ENCODE results near the gene TMEM52.

TMEM52 gene

DNA sequence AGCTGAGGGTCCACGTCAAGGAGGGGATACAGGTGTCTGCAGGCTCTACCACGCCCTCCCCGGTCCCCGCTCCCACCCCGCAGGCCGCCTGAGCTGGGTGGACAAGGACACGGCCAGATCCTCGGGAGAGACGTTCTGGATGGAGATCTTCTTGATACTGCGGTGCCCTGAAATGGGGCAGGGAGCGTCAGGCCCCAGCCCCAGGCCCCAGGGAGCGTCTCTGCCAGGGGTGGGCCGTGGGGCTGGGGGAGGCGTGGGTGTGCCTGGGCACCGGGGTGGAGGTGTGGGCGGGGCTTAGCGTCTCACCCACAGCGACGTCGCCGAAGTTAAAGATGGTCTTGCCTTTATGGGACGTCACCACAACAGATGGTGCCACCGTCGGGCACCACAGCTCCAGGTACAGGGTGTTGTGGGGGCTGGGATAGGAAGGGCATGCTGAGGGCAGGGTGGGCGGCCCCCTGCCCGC, 7.3 kb upstream of the TMEM52 start:
- no peak for DNase-seq

DNA sequence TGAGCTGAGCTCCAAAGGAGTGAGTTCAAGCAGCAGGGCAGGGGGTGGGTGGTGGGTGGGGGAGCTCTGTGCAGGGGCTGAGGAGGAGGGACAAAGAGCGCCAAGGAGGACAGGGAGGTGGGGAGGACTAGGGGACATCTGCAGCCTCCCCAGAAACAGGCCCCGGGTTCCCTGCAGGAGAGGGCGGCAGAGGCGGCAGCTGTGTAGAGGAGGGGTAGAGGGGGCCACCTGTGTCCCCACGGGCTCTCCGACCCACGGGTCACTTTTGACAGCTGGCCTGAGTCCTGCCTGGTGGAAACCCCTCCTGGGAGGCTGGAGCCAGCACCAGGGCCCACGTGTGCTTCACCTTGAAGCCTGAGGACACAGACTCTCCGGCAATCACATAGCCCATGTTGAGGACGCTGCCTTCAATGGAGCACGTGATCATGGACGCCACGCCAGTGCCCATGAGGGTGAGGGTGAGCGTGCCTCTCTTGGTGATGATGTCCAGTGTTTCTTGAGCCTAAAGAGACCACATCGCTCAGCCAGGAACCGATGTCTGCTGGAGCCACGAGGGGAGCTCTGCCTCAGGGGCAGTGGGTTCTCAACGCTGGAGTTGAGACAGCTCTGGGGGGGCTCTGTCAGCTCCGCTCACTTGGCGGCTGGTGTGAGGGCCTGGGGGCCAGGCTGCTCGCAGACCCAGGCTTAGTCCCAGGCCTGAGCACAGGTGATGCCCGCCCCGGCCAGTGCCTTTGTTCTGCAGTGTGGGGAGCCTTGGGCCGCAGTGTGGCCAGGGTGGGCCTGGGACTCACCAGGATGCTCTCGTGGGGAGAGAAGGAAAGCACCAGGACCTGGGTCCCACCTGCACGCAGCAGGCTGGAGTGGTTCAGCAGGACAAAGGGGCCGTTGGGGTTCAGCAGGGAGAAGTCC, 6.6 kb upstream of the TMEM52 start:
- no peak for DNase-seq

DNA sequence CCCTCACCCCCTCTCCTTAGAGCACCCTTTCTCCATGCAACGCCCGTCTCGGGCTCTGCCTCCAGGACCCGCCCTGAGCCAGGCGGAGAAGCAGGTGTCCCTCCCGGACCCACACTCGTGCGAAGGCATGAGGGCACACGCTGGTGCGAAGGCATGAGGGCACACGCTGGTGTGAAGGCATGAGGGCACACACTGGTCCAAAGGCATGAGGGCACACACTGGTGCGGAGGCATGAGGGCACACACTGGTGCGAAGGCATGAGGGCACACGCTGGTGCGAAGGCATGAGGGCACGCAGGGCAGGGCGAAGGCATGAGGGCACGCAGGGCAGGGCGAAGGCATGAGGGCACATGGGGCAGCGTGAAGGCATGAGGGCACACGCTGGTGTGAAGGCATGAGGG, 5.8 kb upstream of the TMEM52 start:
- DNase-seq = no peak

DNA sequence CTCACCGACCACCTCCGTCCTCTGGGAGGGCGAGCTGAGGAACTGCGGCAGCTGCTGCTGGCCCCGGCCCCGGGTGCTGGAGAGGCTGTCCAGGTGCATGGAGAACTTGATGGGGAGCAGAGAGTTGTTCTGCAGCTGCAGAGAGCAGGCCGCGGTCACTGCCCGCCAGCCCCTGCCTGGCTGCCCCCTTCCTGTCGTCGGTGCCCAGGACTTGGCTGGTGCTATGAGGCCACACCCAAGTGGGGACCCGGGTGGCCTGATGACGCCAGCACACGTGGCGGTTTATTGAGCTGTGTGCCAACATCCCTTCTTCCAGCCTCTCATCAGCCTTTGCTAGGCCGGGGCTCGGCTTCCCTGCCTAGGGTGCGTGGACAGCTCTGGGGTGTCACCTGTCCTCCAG, 5.3 kb upstream of the TMEM52 start:
- no peak for DNase-seq

DNA sequence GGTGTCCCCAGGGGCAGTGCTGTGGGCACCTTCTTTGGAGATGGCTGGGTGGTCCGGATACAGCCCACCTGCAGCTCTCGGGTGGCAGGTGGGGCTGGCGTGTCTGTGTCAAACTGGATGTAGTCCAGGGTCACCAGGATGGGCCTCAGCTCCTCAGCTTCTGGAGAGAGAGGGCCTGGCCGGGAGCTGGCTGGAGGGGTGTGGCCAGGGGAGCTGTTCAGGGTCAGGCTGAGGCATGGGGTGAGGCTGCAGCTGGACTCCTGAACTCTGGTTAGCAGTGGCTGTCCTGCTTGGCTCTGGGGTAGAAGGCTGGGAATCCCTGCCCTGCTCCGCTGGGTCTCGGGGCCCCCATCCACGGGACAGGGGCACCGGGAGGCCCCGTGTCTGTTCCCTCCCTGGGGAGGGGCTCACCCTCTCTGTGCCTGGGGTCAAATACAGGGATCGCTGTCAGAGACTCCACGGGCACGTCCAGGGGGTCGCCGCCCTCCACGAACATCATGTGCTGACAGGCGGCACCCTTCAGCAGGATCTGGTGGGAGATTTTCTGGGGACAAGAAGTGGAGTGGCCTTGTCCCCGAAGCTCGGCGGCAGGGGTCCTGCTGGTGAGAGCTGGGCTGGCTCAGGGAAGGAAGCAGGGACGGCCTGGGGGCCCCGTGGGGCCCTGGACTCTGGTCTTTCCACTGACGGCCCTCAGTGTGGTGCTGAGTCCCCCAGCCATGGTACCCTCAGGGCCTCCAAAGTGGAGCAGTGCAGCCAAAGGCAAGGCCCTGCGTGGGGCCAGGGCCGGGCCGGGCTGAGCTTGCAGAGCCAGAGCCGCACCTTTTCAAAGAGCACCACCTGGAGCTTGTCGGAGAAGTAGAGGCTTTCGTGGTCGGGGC, 4.1 kb upstream of the TMEM52 start:
- no peak for DNase-seq

DNA sequence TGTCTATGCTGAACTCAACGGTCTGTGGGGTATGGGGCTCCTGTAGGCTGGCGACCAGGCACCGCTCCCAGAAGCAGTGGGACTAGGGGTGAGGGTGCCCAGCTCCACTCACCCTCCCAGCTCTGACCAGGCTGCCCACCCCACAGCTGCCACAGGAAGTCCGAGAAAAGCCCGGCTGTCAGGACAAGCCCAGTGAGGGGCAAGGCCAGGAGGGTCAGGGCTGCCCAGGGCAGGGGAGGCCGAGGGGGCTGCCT, 3.5 kb upstream of the TMEM52 start:
- DNase-seq = no peak

DNA sequence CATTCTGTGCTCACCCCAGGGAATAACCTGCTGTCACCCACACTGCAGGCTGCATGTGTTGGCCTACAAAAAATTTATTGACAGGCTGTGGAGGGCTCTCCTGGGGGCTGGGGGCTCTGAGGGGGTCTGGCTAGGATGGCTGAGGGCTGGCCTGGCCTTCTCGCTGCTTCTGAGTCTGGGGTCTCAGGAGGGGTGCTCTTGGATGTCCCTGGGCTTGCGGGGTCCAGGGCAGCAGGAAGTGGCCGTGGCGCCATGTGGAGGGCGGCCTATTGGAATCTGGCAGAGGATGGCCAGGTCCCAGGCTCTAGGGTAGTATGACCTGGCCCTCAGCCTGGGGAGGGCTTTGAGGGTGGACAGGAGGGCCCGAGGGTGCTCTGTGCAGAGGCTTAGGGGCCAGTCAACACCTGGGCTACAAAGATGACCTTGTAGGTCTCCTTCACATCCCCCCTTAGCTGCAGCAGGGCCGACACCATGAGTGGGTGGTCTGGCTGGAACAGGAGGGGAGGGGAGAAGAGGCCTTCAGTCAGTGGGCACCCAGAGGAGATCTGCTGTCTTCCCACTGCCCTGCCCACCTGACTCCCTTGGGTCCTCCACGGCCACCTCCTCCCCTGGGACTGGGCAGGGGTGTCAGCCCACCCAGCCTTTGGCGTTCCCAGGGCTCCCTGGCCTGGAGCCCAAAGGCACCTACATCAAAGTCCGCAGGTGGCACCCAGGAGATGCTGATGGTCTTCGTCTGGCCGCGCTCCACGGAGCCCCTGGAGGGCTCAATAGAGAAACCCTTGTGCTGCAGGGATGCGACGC, 3.0 kb upstream of the TMEM52 start:
- DNase-seq = no peak

DNA sequence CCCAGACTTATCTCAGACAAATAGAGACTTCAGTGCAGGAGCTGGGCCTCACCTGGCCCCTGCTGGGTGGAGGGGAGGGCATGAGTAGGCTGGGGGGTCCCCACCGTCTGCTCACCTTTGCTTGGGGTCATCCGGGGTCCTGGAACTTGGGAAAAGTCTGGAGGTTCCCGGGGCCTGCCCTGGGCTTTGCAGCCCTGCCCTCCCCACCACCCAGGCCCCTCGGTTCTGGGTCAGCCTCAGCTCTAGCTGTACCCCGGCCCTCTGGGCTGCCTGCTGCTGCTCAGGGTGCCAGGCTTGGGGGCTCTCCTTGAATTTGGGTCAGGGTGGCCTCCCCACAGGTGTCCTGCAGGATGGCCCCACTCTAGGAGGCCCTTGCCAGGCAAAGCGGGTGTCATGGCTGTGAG, 2.4 kb upstream of the TMEM52 start:
- DNase-seq = no peak

DNA sequence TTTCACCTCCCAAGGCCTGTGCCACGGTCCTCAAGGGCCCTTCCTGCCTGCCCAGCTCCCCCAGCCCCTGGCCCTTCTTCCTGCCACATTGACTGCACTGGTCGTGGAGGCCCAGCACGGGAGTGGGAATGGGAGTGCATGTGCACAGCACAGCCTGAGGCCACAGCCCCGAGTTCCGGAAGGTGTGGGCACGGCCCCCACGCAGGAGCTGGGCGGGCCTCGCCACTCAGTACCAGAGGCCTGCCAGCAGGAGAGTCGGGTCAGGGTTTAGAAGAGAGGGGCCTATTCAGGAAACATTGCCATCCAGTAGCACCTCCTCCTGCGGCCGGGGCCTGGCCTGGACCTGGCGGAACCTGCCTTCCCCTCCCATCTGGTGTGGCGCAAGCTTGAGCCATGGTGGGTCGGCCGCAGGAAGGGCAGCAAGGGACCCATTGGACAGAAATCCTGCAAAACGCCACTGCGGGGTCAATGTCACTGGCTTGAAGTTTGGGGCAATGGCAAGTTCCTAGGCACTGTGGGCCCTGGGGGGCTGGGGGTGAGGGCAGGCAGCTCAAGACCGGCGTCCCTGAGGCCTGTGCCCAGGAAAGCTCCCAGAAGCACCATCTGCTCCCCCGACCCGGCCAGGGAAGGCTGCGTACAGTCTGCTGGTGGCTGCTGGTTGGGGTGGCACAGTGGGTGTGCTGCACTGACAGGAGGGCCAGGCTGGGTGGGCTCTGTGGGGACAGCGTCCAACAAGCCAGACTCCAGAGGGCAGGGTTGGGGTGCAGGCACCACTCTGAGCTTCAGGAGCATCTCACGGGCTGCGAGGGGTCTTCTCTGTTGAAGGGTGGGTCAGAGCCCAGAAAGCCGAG, 1.8 kb upstream of the TMEM52 start:
- no peak for DNase-seq

DNA sequence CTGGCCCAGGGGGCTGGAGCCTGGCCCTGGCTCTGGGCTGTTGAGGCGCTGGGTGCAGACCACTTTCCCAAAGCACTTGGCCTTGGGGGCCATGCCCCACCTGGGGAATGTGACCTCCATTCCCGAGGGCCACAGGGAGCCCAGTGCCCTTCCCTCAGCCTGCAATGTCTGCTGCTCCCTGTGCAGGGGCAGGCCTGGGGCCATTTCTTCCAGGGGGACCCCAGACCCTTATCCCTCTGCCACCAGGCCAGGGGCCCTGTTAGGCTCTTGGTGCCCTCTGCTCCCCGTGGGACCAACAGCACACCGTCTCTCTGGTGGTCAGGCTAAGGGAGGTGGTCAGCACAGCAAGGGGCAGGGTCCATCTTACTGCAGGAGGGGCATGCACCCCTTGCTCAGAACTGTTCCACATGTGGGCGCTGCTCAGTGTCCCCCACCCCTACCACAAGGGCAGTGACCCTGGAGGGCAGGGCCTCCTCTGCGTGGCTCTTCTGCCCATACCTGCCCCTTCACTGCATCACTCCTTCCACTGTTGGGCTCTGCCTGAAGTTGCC, 1.1 kb upstream of the TMEM52 start:
- no peak for DNase-seq

DNA sequence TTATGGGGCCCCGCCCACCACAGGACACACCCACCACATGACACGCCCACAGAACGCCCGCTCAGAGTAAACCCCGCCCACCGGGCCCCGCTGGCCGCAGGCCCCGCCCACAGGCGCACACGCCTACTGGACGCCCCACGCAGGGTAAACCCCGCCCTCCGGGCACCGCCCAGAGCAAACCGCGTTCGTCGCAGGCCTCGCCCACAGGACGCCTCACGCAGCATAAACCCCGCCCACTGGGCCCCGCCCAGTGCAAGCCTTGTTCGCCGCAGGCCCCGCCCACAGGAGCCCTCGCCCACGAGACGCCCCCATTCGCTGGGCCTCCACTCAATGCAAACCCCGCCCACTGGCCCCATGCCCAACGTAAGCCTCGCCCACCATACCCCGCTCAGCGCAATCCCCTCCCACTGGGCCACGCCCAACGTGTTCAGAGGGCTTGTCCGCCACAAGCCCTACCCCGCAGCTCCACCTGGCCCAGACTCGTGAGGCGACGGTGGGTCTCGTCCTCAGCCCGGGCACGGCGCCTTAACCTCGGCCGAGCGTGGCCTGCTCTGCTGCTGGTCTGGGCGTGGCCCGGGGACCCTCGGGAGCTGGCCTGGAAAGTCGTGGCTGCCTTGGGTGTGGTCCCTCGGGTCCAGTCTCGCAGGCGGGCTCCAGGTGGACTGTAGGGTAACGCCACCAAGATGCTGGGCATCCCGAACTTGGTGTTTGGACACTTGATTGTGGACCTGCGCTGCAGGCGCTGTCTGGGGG, 401 bp upstream of the TMEM52 start:
- peak; percentile 97 to 100 for DNase-seq

DNA sequence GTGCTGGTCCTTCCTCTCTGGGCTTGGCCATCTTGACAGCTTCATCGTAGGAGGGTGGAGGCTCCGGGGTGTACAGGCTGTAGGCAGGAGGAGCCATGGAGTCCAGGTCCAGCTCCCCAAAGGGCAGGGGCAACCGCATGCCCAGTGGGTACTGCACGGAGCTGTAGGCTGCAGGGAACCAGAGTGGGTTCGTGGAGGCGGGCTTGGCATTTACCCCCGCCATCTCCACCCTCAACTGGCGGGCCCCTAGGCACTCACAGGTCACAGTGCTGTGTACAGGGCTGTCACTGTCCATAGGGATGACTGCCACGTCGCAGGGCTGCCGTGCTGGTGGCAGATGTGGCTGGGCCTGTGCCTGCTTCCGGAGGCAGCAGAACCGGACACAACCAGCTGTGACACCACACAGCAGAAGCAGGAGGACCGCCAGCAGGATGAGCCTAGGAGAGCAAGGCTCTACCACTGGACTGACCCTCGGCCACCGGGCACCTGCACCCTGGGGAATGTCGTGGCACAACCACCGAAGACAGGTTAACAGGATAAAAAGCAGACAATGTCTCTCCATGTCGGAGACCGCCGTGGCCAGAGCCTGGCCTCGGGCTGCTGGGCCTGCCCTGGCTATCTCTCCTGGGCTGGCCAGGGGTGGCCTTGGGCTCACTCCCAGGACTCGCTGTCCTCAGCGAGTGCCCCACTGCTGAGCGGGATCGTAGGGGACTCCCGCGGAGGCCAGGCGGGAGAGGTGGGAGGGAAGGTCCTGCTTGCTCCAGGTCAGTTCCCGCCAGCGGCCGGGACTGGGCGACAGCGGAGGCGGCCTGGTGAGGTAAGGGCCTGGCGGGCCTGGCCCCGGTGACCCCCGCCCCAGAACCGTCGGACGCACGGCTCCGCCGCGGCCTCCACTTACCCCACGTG, 831 bp downstream of the TMEM52 start:
- DNase-seq = no peak

DNA sequence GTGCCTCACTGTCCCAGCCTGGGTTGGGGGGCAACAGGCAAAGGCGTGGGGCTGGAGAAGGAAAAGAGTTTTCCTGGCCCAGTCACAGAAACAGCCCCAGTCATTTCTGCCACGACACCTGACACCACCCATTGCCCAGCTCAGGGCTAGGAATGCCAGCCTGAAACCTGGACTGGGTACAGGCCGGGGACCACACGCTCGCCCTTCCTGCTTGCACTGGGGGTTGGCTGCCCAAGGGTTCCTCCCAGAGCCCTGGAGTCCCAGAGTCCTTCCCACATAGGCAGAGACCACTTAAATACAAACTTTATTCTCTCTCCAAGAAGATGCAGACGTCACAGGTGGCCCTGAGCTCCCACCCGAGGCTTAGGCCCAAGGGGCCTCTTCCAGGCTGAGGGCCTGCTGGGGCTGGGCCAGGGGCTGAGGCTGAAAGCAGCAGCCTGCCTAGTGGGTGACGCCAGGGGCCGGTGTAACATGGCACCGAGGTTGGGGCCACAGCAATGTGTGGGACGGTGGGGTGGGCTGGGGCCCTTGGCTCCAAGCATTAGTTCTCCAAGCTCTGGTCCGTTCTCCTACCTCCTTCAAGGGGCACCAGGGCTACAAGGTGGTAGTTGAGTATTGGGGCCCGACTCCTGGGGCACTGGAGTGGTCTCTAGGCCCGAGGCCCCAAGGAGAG, 1.6 kb downstream of the TMEM52 start:
- no peak for DNase-seq

DNA sequence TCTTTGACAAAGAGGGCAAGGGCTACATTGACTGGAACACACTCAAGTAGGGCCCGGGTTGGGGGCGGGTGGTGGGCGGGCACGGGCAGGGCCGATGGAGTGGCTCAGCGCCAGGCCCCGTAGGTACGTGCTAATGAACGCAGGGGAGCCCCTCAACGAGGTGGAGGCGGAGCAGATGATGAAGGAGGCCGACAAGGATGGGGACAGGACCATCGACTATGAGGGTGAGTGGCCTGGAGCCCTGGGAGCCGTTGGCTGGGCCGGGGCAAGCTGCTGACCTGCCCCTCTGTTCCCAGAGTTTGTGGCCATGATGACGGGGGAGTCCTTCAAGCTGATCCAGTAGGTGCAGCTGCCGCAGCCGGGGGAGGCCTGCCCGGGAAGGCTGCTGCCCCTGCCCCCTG, 2.2 kb downstream of the TMEM52 start:
- DNase-seq = no peak

DNA sequence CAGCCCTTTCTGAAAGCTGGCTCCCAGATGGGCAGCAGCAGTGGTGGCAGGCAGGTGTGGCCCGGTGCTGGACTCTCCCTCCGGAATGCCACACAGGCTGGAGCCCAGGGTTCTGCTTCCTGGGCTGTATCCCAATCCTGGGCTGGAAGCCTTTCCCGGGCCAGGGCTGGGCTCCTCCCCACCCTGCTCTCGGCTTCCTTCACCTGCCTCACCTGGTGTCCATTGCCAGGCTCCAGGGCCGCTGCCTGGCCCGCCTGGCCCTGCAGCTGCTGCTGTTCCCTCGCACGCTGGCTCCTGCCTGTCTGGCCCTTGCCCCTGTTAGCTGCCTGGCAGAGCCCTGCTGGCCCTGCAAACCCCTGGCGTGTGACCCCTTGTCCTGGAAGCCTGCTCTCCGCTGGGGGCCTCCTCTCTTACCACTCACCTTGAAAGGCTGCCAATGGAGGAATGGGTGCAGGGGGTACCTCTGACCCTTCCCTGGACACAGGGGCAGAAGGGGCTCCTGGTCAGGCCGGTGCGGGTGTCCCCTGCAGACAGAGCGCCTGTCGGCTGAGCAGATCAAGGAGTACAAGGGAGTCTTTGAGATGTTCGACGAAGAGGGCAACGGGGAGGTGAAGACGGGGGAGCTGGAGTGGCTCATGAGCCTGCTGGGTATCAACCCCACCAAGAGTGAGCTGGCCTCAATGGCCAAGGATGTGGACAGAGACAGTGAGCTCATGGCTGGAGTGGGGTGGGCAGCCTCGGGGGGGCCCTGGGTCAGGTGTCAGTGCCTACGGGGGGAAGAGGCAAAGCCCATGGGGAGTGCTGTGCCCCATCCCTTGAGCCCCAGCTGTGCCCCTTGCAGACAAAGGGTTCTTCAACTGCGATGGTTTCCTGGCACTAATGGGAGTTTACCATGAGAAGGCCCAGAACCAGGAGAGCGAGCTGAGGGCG, 2.9 kb downstream of the TMEM52 start:
- no peak for DNase-seq

DNA sequence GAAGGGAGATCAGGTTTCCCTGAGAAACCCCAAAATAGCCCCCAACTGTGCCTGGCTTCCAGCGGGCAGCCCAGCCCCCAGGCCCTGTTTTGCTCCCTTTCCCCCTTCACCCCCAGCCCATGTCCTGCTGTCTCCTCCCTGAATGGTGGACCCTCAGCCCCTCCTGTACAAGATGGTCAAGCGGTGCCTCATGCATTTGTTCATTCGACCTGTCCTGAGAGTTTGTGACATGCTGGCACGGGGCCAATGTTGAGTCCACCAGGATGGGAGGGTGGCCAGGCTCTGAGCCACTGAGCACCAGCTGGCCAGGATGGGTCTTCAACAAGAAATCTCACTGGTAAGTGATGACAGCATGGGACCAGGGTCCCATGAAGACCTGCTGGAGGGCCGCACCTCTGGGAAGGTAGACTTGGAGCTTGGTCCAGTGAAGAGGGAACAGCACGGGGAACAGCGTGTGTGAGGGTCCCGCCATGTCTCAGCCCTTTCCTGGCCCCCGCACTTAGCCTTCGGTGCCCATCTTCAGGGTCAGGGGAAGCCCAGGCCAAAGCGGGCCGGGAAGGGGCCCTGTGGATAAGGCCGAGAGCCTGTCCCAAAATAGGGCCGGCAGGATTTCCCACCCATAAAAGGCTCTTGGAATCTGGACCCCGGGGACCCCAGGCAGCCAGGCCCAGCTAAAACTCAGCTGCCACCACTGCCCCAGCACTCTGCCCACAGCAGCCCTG, 3.9 kb downstream of the TMEM52 start, which contains the start of gene CALML6:
CALML6 (plus strand) TSS at position 290 of the 722 bp plus-strand sequence; CDS start at position 311, 21 bp downstream.
- no peak for DNase-seq
